HG02885 (cell line): ENCODE data around the gene TCF19.

Experiments
- ATAC-seq: cut with Tn5 transposase; IDR thresholded peaks from one replicate; pipeline ENCODE4 v1.9.1; 2021; ENCODE audit warnings: mild to moderate bottlenecking; ENCODE audit not compliant: unreplicated experiment, poor library complexity

TCF19 gene, protein sequence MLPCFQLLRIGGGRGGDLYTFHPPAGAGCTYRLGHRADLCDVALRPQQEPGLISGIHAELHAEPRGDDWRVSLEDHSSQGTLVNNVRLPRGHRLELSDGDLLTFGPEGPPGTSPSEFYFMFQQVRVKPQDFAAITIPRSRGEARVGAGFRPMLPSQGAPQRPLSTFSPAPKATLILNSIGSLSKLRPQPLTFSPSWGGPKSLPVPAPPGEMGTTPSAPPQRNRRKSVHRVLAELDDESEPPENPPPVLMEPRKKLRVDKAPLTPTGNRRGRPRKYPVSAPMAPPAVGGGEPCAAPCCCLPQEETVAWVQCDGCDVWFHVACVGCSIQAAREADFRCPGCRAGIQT

DNA sequence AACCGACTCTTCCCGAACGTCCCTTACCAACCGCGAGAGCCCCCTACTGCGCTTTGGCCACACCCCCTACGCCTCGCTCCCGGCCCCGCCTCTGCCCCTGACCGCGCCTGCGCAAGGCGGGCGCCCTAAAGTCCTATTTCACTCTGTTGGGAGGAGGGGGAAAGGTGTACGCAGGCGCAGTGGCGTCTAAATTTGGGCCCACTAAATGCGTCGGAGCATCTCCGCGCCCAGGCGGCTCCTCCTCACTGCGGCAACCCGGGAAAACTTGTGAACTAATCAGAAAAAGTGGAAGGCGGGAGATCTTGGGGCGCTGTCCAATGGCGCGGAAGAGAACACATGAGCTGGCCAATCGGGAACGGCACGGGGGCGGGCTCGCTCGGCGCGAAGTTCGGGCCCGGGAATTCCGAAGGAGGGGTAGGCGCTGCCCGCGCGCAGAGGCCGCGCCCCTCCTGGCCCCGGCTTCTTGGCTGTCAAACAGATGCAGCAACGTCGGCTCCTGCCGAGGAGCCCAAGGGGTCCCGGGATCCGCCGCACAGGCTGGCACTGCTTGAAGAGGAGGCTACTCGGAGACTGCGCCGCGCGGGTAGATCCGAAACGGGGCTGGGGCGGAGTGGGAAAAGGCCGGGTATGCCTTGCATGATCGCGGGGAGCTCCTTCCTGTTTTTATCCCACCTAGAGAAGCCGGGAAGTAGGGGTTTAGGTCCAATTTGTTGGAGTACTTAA lies at the start of gene TCF19:
Gene TCF19 (plus strand): TSS at position 450 of the 723 bp plus-strand sequence. CDS start 881 bp downstream, outside the sequence.
- ATAC-seq = peak; percentile 87

DNA sequence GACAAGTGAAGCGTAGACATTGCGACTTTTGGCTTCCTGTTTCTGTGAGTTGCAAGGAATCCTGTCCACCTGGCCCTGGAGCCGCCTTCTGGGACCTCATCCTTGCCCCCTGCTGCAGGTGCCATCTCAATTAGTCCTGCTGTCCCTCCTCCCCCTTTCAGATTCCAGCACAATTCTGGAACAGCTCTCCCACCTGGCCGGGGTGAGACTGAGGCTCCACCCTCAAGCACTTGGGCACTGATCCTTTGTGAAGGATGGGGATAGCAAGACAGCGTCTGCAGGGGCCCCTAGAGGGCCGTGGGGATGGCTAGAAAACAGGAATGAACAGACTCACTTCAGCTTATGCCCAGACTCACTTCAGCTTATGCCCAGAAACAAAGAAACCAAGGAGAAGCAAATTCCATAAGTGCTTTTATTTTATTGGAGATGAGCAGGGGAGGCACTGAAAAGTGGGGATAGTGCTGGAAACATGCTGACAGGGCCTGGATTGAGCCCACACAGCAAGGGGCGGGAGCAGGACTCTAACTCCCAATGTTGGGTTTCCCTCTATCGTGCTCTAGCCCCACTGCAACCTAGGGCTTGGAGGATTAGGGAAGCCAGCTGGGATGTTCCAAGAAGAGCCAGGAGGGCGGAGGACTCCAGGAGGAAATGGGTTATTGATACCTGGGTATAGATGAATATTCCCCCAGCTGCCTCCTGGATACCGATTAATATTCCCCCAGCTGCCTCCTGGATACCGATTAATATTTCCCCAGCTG lies 47.4 kb upstream of the TCF19 start:
- no peak for ATAC-seq

GRCh38 chr6:31111712-31112111 lies 46.7 kb upstream of the TCF19 start:
- no peak for ATAC-seq

DNA sequence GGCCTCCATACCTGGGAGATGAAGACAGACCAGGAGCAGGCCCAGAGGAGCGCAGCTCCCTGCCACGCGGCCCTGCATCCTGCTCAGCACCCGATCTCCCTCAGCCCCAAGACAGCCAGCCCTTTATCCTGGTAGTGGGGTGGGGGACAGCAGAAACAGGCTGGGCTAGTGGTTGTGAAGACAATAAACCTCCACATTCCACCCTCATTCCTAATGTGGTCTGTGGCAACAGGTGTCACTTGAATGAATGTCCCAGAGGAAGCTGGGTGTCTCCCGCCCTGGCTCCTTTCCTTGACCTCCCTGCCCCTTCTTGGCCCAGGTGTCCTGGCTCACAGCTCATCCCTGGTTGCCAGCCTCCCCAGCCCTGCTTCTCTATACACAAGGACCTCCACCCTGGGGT lies 45.9 kb upstream of the TCF19 start, which contains the start of gene C6orf15:
Gene C6orf15 (minus strand): TSS at position 98 of the 400 bp plus-strand sequence. CDS start 20 bp downstream, at position 78.
- no peak for ATAC-seq

- ATAC-seq = no peak
These were observed 44.4 kb upstream of the TCF19 start for GRCh38 chr6:31113861-31114540.

GRCh38 chr6:31114541-31114878 lies 43.9 kb upstream of the TCF19 start, which contains the start of gene PSORS1C1:
Gene PSORS1C1 (plus strand): TSS chr6:31114800. CDS start chr6:31129633, 14,833 bp downstream.
- ATAC-seq = no peak

DNA sequence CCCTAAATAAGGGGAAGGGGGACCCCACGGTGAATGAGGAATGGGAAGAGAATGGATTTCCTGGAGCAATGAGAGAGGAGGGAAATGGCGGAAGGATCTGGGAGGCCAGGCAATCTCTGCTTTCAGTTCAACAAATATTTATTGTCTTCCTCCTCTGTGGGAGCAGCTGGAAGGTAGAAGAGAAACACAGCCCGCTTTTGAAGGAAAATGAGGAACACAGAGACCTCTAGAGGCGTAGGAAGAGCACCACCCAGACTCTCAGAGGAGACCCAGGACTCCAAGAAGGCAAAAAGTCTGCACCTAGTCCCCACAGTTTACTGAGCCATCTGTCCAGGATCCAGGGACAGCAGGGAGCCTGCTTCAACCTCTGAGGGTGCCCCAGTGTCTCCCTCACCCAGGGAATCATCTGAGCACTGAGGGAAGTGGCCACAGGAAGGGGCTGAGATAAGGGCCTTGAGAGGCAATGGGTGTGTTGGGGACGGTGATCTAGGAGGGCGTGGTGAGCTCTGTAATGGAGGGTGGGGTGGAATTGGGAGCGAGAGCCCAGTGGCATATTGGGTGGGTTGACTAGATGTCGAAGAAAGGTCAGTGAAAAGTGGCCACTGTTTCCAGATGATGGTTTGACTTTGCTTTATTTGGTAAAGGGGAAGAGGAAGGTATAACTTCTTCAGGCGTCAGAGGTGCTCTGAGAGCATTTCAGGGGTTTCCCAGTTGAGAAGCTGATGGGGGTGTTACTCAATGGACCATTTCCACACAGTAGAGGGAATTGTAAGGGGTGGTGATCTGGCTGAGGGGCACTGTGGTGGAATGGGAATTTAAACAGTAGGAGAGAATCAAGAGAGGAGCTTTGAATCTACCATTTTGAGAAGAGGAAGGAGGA lies 43.2 kb upstream of the TCF19 start:
- no peak for ATAC-seq

- ATAC-seq = no peak
These were observed 42.3 kb upstream of the TCF19 start for GRCh38 chr6:31115941-31116560.

GRCh38 chr6:31116661-31117385 lies 41.6 kb upstream of the TCF19 start:
- ATAC-seq = no peak

DNA sequence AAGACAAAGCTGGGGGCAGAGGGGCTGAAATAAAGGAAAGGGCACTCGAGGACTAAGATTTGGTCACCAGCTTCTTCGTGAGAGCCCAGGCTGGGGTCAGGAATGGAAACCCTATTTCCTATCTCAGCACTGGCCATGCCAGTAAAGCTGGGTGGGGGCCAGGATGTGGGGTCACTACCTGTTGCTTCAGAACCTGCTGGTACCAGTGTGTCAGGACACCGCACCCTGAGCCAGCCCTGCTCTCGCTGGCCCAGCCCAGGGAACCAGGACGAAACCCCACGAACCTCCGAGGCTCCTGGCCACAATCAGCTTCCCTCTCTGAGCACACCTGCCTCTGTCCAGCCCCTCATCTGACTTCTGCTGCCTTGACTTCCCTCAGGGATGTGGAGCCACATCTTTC lies 40.2 kb upstream of the TCF19 start:
- no peak for ATAC-seq

- no peak for ATAC-seq
These were observed 38.1 kb upstream of the TCF19 start, which contains the start of gene CDSN for GRCh38 chr6:31120151-31120915. Gene CDSN (minus strand): TSS chr6:31120446. CDS start chr6:31120419, 27 bp downstream.

DNA sequence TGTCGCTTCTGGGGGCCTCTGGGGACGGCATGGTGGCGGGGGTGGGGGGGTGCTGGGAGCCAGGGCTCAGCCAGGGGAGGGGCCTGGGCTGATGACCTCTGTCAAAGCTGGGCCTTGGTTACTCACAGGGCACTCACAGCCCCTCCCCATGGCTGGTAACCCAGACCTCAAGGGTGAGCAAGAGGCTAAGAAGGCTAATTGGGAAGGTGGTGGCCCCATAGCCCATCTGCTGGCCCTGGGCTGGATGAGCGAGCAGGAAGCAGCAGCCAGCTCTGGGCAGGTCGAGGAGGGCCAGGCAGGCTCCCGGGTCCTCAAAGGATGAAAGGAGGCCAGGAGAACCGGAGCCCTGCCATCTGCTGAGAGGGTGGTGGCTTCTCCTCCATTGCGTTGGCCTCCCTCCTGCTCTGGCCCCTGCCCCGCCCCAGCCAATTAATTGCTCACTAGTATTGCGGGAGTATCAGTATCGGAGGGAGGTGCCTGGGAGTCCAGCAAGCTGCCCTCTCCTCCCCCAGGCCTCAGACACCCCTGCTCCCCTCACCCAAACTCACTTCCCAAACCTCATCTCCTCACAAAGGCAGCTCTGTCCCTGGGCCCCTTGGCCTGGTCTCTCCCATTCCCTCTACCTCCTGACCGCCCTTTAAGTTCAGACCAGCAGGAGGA lies 37.1 kb upstream of the TCF19 start:
- ATAC-seq = no peak

GRCh38 chr6:31122791-31123706 lies 35.3 kb upstream of the TCF19 start:
- no peak for ATAC-seq

GRCh38 chr6:31125162-31125561 lies 33.2 kb upstream of the TCF19 start:
- ATAC-seq = no peak

DNA sequence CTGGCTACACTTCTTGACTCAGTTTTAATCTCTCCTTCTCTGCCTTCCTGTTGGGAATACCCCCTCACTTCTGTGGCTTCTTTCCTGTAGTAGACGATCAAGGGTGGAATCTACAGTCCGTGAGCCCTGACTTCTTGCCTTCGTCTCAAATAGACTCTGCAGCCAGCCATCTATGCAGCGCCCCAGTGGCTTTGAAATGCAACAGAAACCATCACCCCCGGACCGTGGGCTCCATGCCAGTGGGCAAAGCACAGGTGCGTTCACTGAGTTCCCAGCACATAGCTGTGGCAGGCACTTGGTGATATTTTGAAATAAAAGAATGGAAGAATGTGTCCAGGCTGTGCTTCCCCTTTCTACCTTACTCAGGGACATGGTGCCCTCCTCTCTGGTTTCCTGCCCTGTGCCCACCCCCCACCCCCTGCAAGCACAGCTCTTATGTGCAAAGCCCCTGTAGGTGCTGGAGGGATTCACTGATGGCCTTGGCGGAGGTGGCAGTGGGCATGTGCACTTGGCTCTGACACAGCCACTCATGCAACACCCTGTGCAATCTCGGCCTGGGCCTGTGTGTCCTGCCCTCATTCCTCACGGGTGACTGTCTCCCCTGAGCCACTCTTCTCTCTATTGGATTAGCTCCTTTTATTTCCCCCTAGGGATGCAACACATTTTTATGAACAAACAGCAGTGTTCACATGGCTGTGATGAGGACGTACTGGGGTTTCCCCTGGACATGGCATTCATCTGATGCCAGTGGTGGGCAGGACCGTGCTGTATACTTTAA lies 32.6 kb upstream of the TCF19 start:
- no peak for ATAC-seq
